Neutrophil (primary cell): Measurements from ENCODE around the gene PTAFR.
A peak's percentile ranks its signal among the peaks of the same experiment; 100 is the strongest.

ENCODE experiments used
- H3K27ac ChIP-seq: fragments of 200-600 bp; sonication (generic); 2 replicates; pipeline ENCODE4 v1.5.1; 2016; ENCODE audit warnings: mild to moderate bottlenecking, moderate library complexity
- H3K27me3 ChIP-seq: fragments of 200-600 bp; sonication (generic); 2 replicates; pipeline ENCODE4 v1.6.0; 2016; ENCODE audit warnings: mild to moderate bottlenecking
- H3K36me3 ChIP-seq: fragments of 200-600 bp; sonication (generic); 2 replicates; pipeline ENCODE4 v1.5.1; 2017
- H3K4me1 ChIP-seq, 2 experiments: fragments of 200-600 bp in 1 of 2; sonication (generic) in 1 of 2; 1 replicate in 1 of 2; 2 replicates in 1 of 2; pipeline versions ENCODE4 v1.5.1 to v1.6.1; 2013 to 2016; ENCODE audit warnings: low read depth in 1 of 2, low read length in 1 of 2, mild to moderate bottlenecking in 1 of 2, moderate library complexity in 1 of 2; ENCODE audit not compliant: control insufficient read depth in 1 of 2, insufficient read depth in 1 of 2
- H3K4me3 ChIP-seq, 2 experiments: fragments of 200-600 bp in 1 of 2; sonication (generic) in 1 of 2; 1 replicate in 1 of 2; 2 replicates in 1 of 2; pipeline ENCODE4 v1.5.1; 2013 to 2016; ENCODE audit warnings: low read depth in 1 of 2, low read length in 1 of 2, mild to moderate bottlenecking in 1 of 2, moderate library complexity in 1 of 2
- H3K9me3 ChIP-seq: fragments of 200-600 bp; sonication (generic); 2 replicates; pipeline ENCODE4 v1.5.1; 2016
- TF ChIP-seq, protein P1 (sequence below): fragments of 200-600 bp; sonication (generic); IDR thresholded peaks from 2 replicates; pipeline ENCODE4 v1.5.1; 2016; ENCODE audit warnings: antibody characterized with exemption

The PTAFR gene

GRCh38 chr1:28161751-28162150, 14.7 kb downstream of the PTAFR start:
- peaks cover 85 to 93% of the 10 kb centered on the region in 2 experiments for H3K4me1 ChIP-seq
- TF ChIP-seq, protein P1, sequence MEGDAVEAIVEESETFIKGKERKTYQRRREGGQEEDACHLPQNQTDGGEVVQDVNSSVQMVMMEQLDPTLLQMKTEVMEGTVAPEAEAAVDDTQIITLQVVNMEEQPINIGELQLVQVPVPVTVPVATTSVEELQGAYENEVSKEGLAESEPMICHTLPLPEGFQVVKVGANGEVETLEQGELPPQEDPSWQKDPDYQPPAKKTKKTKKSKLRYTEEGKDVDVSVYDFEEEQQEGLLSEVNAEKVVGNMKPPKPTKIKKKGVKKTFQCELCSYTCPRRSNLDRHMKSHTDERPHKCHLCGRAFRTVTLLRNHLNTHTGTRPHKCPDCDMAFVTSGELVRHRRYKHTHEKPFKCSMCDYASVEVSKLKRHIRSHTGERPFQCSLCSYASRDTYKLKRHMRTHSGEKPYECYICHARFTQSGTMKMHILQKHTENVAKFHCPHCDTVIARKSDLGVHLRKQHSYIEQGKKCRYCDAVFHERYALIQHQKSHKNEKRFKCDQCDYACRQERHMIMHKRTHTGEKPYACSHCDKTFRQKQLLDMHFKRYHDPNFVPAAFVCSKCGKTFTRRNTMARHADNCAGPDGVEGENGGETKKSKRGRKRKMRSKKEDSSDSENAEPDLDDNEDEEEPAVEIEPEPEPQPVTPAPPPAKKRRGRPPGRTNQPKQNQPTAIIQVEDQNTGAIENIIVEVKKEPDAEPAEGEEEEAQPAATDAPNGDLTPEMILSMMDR, result no peak
- H3K36me3 ChIP-seq, result peaks cover 35% of the 10 kb centered on the region
- no peaks in the 10 kb centered on the region for H3K9me3 ChIP-seq
- H3K27me3 ChIP-seq, result no peaks in the 10 kb centered on the region
- H3K4me3 ChIP-seq, result no peak overlapping the region
- H3K27ac ChIP-seq, result peak overlapping the region; percentile 77

GRCh38 chr1:28160782-28161266, 15.7 kb downstream of the PTAFR start:
- peak overlapping the region; percentile 77 for H3K27ac ChIP-seq
- TF ChIP-seq, protein P1, result no peak
- peaks cover 93 to 94% of the 10 kb centered on the region in 2 experiments for H3K4me1 ChIP-seq
- no peak overlapping the region for H3K4me3 ChIP-seq
- H3K9me3 ChIP-seq, result no peaks in the 10 kb centered on the region
- H3K27me3 ChIP-seq, result no peaks in the 10 kb centered on the region
- peaks cover 36% of the 10 kb centered on the region for H3K36me3 ChIP-seq

- Histone ChIP-seq H3K9me3 (no peaks in the 10 kb centered on the region), H3K4me1 (peaks cover 98% of the 10 kb centered on the region in 2 experiments), H3K36me3 (peaks cover 42% of the 10 kb centered on the region), H3K27ac (peak overlapping the region; percentile 77), H3K27me3 (no peaks in the 10 kb centered on the region), H3K4me3 (peak overlapping the region; percentile 19 to 36)
- TF ChIP-seq, protein P1, result no peak
These were observed 16.8 kb downstream of the PTAFR start for GRCh38 chr1:28159680-28160079.

DNA sequence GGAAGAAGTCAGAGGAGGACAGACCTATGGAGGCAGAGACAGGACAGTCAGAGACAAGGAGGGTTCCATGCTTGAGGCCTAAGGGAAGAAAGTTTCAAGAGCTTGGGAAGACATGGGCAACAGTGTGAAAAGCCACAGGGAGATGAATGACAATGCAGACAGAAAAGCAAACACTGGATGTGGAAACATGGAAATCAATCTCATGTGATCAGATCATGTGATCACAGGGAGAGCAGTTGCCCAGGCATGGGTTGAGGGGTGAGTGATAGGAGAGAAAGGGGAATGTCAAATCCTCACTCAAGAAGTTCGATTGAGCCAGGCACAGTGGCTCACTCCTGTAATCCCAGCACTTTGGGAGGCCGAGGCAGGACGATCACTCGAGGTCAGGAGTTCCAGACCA, 17.2 kb downstream of the PTAFR start:
- H3K36me3 ChIP-seq, result peaks cover 38% of the 10 kb centered on the region
- TF ChIP-seq, protein P1, result no peak
- H3K27ac ChIP-seq, result peak overlapping the region; percentile 77
- H3K4me1 ChIP-seq, result peaks cover 98% of the 10 kb centered on the region in 2 experiments
- H3K9me3 ChIP-seq, result no peaks in the 10 kb centered on the region
- no peaks in the 10 kb centered on the region for H3K27me3 ChIP-seq
- H3K4me3 ChIP-seq, result peak overlapping the region; percentile 19 to 36

GRCh38 chr1:28157894-28158293, 18.6 kb downstream of the PTAFR start:
- no peaks in the 10 kb centered on the region for H3K9me3 ChIP-seq
- H3K36me3 ChIP-seq, result peaks cover 29% of the 10 kb centered on the region
- H3K4me1 ChIP-seq, result peaks cover 98% of the 10 kb centered on the region in 2 experiments
- H3K27ac ChIP-seq, result peak overlapping the region; percentile 77
- no peaks in the 10 kb centered on the region for H3K27me3 ChIP-seq
- no peak overlapping the region for H3K4me3 ChIP-seq
- TF ChIP-seq, protein P1, result no peak
